HG03108 (cell line): ENCODE measurements around the gene OSBPL6.
"Not testable (repeated sequence)": the region's sequence is repeated elsewhere in the genome, so short reads cannot be mapped to it uniquely, and the experiment has no call there.

Source experiments
- ATAC-seq: cut with Tn5 transposase; IDR thresholded peaks from one replicate; pipeline ENCODE4 v1.9.1; 2021; ENCODE audit warnings: moderate library complexity; ENCODE audit not compliant: unreplicated experiment

OSBPL6 gene

DNA sequence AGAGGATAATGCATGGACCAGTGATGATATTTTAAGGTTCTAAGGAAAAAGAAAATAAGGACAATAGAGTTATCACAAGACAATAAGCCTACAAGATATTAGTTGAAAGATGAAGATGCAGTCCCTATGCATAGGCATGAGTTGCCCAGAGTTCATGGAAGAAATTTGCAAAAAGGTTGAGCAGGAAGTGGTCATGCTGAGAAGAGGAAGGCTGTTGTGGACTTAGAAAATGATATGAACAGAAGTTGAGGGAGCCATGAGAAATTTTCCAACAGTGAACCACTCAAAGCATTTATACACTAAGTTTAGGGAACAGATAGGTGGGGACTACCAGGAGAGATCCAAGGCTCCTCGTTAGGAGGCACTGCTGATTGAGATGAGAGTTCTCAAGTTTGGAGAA, 3.5 kb downstream of the OSBPL6 start:
- no peak for ATAC-seq

DNA sequence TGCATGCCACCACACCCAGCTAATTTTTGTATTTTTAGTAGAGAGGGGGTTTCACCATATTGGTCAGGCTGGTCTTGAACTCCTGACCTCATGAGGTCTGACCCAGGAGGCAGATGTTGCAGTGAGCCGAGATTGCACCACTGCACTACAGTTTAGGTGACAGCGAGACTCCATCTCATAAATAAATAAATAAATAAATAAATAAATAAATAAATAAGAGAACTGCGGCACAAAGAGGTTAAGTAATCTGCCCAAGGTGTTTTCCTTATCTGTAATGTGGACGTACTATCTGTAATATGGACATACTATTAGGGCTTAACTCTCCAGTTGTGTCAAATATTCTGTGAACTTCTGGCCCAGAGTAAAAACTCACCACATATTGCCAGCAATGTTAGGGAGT, 4.1 kb downstream of the OSBPL6 start:
- not testable (repeated sequence) for ATAC-seq

DNA sequence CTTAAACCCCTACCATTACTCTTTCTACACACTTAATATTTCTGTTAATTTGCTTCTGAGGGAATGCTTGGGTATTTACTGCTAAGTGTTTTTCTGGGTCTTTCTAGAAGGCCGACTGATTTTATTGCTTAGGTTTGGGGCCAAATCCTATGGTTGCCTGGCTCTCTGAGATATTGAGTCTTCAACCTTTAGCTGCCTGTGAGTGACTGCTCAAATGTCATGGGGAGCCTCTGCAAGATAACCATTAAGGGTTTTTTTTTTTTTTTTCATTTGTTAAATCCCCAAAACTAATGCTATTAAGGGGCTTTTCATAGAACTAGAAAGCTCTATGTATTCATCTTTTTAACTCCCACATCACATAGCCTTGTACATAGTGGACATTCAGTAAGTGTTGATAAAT, 5.0 kb downstream of the OSBPL6 start:
- ATAC-seq = no peak

DNA sequence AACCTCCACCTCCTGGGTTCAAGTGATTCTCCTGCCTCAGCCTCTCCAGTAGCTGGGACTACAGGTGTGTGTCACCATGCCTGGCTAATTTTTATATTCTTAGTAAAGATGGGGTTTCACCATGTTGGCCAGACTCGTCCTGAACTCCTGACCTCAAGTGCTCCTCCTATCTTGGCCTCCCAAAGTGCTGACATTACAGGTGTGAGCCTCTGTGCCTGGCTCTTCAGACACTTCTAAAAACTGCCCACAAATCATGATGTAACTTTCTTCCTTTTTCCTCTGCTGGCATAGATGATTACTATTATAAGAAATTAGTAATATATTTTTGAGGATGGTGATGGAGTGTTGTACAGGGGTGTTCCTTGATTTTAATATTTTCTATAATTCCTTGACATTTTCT, 6.0 kb downstream of the OSBPL6 start:
- no peak for ATAC-seq

DNA sequence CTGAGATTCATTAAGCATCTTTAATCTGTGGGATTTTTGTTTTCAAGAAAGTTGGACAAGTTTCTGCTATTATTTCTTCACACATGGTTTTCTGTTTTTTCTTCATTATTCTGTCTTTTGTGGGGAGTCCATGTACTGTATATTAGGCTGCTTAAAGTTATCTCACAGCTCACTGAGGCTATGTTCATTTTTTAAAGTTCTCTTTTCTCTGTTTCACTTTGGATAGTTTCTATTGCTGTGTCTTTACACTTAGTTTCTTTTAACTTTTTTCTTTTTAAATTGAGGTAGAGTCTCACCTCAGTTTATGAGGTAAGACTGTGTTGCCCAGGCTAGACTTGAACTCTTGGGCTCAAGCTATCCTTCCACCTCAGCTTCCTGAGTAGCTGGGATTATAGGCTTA, 8.6 kb downstream of the OSBPL6 start:
- no peak for ATAC-seq

DNA sequence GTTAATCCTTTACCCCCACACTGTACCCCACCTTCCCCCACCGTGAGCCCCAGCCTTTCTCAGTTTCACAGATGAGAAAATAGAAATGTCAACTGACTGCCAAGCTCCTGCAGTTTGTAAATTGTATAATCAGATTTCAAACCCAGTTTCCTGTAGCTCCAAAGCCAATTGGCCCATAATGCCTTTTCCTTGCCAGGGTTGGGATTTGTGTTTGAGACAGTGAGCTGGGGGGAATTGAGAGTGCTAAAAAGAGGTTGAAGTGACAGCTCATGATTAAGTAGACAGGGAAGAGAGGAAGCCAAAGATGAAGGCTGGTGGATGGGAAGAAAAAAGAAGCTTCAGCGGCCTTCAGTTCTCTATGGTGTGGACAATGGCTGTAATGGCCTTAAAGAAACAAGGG, 10.7 kb downstream of the OSBPL6 start:
- no peak for ATAC-seq

DNA sequence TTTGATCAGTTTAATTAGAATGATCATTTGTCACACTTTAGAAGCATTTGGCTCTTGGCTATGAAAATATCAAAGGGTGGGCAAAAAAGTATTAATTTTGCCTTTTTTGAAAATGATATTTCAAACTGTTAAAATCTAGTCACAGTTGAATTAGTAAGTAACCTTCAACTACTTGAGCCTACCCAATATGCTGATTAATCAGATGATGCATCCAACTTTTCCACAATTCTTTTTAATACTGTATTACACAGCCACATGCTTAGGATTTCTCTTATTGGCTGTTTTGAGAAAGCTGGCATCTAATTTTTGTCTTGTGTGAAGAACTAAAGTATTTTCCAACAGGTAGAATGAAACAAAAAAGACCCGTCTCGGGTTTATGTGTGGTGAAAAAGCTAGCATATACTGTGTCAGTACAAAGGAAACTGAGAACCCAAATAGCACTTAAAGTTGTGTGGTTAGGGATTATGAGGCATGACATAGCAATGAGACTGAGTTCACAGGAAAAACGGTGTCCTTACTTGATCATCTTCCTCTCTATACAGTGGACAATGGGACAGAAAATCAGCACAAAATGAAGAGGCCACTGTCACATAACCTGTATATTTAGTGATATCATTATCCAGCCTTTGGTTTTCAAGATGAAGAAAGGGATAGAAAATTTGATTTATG, 11.7 kb downstream of the OSBPL6 start:
- ATAC-seq = no peak

DNA sequence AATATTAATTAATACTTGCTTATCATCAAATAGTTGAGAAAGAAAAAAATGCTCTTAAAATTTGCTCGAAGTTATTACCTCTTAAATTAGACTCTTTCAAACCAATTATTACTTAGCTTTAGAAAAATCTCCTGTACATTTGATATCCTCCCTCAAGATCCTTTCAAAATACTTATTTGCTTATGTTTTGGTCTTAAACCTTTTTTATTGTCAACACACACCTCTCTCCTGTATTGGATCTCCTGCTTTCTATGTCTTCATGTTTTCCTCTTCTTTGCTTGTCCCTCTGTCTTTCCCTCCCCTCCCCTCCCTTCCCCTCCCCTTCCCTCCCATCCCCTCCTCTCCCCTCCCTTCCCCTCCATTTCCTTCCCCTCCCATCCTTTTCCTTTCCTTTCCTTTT, 14.0 kb downstream of the OSBPL6 start:
- no peak for ATAC-seq

DNA sequence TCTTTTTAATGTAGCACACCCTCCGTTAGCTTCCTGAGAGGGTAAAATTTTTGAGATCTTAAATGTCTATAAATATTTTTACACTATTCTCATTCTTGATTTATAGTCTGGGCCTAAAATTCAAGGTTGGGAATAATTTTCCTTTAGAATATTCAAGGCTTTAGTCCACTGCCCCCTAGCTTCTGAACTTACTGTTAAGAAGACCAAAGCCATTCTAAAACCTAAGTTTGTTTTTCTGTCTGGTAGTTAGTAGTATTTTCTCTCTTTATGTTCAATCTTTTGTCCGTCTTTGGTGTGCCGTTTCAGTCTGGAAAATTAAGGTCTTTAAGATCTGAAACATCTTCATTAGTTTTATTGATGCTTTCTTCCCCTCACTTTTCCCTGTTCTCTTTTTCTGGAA, 14.5 kb downstream of the OSBPL6 start:
- ATAC-seq = no peak

DNA sequence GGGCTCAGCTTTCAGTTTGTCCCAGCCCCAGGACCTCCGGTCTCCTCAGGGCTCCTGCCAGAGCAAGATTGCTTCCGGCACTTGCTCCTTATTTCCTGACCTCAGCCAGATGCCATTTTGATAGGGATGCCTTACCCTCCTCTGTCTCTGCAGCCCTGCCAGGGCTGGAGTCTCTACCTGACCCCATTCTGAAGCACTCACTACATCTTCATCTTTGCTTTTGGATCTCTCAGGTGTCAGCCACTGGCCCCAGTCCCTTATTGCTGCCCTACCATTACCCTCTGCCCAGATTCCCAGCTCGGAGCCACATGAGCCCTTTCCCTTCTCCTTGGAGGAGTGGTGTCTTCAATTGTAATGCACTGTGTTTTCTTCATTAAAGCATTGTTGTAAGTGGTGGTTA, 17.1 kb downstream of the OSBPL6 start:
- ATAC-seq = no peak

DNA sequence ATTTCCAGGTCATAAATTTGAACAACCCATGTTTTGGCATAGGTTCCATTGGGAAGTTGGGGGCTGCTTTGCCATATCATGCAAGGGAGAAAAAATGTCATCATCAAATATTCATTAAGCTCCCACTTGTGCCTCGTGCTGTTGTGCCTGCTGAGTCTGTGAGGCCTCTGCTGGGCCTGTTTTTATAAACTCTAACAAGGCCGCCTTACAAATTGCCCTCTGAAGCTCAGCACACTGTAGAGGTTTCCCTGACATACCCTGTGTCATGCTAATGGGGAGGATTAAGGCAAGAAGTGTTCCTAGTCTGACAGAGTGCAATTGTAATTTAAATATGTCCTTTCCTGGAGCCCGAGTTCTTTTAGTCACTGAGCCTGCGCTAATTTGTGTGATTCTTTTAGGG, 17.6 kb downstream of the OSBPL6 start:
- no peak for ATAC-seq

DNA sequence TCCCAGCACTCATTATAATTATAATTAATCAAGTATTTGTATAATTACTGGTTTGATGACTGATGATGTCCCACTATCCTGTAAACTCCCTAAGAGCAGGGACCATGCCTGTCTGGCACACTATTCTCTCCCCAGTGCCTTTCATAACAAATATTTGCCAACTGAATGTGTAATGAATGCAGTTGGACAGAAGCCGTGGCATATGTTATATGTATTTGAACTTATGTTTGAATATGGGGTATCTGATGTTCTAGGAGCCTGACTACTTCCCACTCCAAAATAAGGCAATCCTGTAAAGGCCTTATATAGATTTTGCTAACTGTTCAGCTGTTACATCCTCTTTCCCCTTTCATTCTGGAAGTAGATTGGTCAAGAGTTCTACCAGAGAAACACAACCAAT, 19.7 kb downstream of the OSBPL6 start:
- no peak for ATAC-seq

DNA sequence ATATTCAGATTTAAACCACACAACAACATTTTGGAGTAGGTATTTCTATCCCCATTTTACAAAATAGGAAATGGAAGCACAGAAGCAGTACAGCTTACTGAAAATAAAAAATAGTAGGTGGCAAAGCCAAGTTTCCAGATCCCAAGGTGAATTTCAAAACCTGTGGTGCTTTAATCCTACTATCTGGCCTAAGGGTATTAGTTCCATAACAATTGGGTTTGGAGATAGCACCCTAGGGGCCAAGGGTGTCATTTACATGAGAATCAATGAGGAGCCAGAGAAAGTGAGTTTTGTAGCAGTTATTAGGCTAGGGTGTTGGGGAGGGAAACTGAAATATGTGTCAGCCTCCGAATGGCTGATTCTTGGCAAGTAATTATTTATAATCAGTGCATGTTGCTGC, 24.9 kb downstream of the OSBPL6 start:
- ATAC-seq = no peak

DNA sequence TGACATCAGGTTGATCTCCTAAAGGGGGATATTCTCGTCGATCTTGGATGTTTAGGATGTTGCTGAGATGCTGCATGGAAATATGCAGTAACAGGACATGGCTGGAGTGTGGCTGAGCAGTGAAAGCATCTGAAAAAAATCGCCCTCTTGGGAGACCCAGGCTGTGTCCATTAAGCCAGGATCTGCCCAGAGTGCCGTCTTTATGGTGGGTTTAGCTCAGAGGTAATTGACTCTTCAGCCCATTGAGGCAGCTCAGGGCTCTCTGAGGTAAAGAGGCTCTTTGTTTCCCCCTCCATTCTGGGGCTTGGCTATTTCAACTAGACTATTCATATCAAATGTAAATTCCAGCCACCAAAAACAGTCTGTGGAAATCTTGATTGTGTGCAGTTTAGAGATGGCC, 26.5 kb downstream of the OSBPL6 start:
- no peak for ATAC-seq

DNA sequence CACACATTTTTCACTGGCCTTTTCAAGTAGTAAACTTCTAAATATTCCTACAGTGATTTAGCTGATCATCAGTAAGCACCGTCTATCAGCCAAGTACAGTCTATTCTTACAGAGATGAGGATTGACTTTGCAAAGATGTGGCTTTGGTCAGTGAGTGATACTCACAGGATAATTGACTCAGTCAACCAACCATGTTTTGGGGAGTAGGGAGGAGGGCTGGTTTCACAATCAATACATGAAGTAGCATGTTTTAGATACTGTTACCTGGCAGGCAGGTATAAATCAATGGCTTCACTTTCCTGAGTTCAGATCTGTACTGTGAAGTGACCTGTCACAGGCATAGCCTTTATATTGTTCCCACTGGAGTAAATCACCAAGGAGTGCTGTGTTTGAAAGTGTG, 27.2 kb downstream of the OSBPL6 start:
- ATAC-seq = no peak

DNA sequence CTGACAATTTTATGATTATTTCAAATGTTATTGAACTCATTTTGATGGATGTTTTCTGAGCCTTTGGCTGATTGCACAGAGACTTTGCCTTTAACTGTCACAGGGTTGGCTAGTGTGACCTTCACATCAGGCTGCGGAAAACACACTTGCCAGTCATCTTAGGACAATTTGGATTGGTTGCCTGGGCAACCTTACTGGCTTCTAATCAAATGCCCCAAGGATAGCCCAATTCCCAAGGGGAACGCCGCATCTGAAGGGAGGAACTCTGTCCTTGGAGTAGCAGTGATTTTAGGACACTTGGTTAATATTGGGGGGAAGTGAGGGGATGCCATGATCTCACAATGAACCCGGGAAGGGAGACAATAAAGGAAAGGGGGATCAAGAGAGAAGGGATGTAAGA, 29.5 kb downstream of the OSBPL6 start:
- no peak for ATAC-seq

DNA sequence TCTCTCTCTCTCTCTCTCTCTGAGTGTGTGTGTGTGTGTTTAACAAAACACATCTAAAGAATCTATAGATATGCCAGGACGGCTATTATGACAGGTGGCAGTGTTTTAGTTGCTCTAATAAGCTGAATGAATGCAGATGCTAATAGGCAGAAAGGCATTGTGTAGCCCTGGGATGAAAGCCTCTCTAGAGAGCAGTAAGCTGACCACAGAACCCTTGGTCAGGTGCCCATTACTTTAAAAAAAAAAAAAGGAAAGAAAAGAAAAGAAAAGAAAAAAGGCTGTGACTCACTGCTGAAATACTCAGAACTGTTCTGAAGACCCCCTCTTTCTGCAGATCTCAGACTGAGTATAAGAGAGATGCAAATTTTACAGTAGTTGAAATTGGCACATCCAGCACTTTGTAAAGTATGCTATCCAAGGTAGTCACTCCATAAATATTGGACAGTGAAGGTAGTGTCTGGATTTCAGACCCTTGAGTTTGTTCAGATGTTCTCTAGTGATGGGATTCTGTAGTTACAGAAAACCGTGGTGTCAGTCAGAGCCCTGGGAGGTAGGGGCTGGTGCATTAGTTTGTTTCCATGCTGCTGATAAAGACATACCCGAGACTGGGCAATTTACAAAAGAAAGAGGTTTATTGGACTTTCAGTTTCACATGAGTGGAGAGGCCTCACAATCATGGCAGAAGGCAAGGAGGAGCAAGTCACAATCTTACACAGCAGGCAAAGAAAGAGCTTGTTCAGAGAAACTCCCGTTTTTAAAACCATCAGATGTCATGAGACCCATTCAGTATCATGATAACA, 30.9 kb downstream of the OSBPL6 start:
- ATAC-seq = no peak

DNA sequence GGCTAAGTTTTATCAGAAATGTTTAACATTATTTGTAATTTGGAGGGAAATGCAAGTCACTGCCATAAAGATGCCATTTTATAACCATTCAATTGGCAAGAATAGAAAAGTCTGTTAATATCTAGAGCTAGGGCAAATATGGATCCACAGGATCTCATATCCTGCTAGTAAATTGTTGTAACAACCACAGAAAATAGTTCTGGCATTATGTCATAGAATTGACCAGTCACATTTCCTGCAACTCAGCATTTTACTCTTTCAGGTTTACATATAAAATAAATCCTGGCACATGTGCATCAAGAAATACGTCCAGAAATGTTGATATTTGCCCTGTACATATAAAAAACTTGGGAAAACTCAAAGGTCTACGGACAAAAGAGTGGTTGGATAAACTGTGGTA, 32.9 kb downstream of the OSBPL6 start:
- ATAC-seq = no peak

DNA sequence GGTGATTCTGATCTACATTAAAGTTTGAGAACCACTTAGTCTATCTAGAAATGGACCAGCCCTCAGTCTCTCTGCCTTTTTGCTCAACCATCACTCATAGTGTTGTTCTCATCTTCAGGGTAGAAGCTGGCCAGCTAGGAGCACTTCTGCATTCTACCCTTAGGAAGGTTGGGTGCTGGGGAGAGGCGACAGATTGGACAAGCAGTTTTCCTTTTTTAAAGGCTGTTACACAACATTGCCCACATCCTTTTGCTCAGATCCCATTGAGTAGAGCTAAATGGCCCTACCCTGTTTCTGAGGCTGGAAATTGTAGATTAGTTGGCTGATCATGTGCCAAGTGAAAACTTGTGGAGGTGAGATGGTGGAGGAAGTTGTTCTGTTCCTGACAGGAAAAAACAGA, 35.6 kb downstream of the OSBPL6 start:
- ATAC-seq = no peak

DNA sequence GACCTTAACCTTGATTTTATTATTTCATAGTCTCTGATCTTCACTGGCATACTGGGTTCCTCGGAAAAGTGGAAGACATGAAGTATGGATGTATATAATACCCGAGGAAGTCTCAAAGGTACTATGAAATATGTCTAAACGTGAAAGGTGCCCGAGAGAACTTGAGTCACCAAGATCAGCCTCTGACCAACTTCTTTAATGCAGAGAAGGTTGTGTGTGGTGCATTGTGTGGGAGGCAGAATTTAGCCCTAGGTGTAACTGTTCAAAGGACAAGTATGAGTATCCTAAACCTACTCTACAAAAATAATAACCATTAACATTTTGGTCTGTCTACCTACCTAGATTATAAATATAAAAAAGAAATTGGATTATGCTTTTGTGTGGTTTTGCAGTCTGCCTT, 36.1 kb downstream of the OSBPL6 start:
- no peak for ATAC-seq

DNA sequence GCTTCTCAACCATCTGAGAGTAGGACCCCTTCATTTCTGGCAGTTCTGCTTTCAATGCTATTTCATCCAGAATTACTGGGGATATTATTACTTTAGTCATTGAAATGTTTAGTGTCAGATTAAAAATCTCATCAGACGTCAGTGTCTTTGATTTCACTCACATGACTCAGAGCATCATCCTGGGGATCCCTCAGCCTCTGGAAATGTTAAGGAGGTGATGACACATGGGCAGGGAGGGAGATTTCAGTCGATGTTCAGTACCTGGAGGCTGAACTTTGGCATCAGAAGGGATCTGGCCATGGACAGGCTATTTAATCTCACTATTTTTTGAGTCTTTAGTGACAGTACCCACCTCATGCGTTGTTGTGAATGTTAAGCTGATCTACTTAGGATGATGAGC, 39.1 kb downstream of the OSBPL6 start:
- ATAC-seq = no peak

DNA sequence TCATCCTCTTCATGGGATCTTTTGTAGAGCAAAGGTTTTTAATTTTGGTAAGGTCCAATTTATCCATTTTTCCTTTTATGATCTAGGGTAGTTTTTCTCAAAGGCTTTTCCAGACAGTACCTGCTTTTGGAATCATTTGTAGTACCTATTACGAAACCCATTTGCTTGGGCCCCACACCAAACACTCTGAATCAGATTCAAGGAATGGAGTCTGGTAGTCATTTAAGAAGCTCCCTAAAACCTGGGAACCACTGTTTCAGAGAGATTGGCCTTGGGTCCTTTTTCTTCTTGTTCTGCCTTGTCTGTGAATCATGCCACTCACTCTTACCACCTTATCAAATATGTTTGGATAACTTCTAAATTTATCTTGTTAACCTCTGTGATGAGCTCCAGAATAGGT, 40.3 kb downstream of the OSBPL6 start:
- ATAC-seq = no peak
